HFF-Myc (cell line): ENCODE data around the gene WNT9A.

Experiments used
- DNase-seq: peaks from one replicate; pipeline ENCODE4 v3.0.0-alpha.2; 2011; ENCODE audit warnings: low read depth; ENCODE audit errors: extremely low read depth
- H3K4me3 ChIP-seq: replicated peaks from 2 replicates; pipeline ENCODE4 v1.5.1; 2011; ENCODE audit warnings: low read depth, mild to moderate bottlenecking, control low read depth, low read length
- CTCF ChIP-seq: IDR thresholded peaks from 2 replicates; pipeline ENCODE4 v1.5.1; 2012; ENCODE audit warnings: mild to moderate bottlenecking, low read depth, low read length, control low read depth; ENCODE audit errors: missing control alignments

The WNT9A gene

GRCh38 chr1:227918736-227919135, 29.0 kb downstream of the WNT9A start:
- TF ChIP-seq CTCF, result no peak
- DNase-seq, result no peak

GRCh38 chr1:227918083-227918700, 29.5 kb downstream of the WNT9A start:
- no peak for TF ChIP-seq CTCF
- no peak for DNase-seq
- no peak overlapping the region for H3K4me3 ChIP-seq

More at GRCh38 chr1:227918736-227919135, 29.0 kb downstream of the WNT9A start:
- no peak overlapping the region for H3K4me3 ChIP-seq

GRCh38 chr1:227917081-227917950, 30.4 kb downstream of the WNT9A start:
- H3K4me3 ChIP-seq, result no peak overlapping the region
- no peak for TF ChIP-seq CTCF
- no peak for DNase-seq

- no peak overlapping the region for H3K4me3 ChIP-seq
- TF ChIP-seq CTCF, result no peak
Measured at GRCh38 chr1:227916655-227917054, 31.1 kb downstream of the WNT9A start.

GRCh38 chr1:227915564-227916553, 31.9 kb downstream of the WNT9A start:
- H3K4me3 ChIP-seq, result no peak overlapping the region
- DNase-seq, result no peak
- TF ChIP-seq CTCF, result no peak

More at GRCh38 chr1:227916655-227917054, 31.1 kb downstream of the WNT9A start:
- no peak for DNase-seq

- TF ChIP-seq CTCF, result no peak
- no peak for DNase-seq
- H3K4me3 ChIP-seq, result no peak overlapping the region
Measured at GRCh38 chr1:227914801-227915563, 32.8 kb downstream of the WNT9A start.
